Stimulated activated naive B cell treated with anti-CD40 and anti-IgM and Interleukin-4, amounts not matched to agents 10 μg/mL and 1 μg/mL and 100 μg/mL, for 72 hours (primary cell): Measurements from ENCODE around the gene YIF1A.
"Not testable (repeated sequence)": the region's sequence is repeated elsewhere in the genome, so short reads cannot be mapped to it uniquely, and the experiment has no call there.

ENCODE experiments used
- ATAC-seq, 2 donors: fragments of 150-1000 bp; cut with Tn5 transposase; replicated peaks; 2 replicates each; pipeline ENCODE4 v1.10.0; 2021; ENCODE audit warnings: moderate library complexity in 1 of 2
- DNase-seq: peaks from one replicate; pipeline ENCODE4 v3.0.0; 2021
- H3K27ac Mint-ChIP-seq: one replicate; pipeline ENCODE4 v1.8.0; 2022; ENCODE audit warnings: mild to moderate bottlenecking, mixed read lengths
- H3K27me3 Mint-ChIP-seq, 2 donors: one replicate each; pipeline ENCODE4 v1.8.0; 2022; ENCODE audit warnings: mixed read lengths in 2 of 2
- H3K36me3 Mint-ChIP-seq, 2 donors: one replicate each; pipeline ENCODE4 v1.8.0; 2022; ENCODE audit warnings: mixed read lengths in 2 of 2, mild to moderate bottlenecking in 1 of 2
- H3K4me1 Mint-ChIP-seq, 2 donors: one replicate each; pipeline ENCODE4 v1.8.0; 2022; ENCODE audit warnings: mixed read lengths in 2 of 2, mild to moderate bottlenecking in 1 of 2
- H3K4me3 Mint-ChIP-seq, 2 donors: one replicate each; pipeline ENCODE4 v1.8.0; 2022; ENCODE audit warnings: mild to moderate bottlenecking in 2 of 2, mixed read lengths in 2 of 2, moderate library complexity in 1 of 2
- H3K9me3 Mint-ChIP-seq, 2 donors: one replicate each; pipeline ENCODE4 v1.8.0; 2022; ENCODE audit warnings: mixed read lengths in 2 of 2, mild to moderate bottlenecking in 1 of 2

Gene YIF1A

DNA sequence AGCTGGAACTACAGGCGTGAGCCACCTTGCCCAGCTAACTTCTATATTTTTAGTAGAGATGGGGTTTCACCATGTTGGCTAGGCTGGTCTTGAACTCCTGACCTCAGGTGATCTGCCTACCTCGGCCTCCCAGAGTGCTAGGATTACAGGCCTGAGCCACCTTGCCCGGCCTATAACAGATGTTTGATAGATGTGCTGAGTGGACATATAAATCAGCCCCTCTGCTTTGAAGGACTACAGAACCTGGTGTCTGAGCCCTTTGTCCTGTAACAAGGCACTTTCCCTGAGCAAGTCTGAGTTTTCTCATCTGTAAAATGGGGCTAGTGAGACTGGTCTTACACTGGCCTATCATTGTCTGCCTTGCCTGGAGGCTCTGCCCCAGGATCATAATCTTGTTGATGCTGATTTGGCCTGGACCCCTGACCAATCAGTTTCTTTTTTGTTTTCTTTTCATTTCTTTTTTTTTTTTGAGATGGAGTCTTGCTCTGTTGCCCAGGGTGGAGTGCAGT is 40.3 kb upstream of the YIF1A start:
- peaks cover 22 to 26% of the 10 kb centered on the region in 2 donors for H3K4me1 Mint-ChIP-seq
- peak overlapping the region; percentile 65 for H3K27ac Mint-ChIP-seq

DNA sequence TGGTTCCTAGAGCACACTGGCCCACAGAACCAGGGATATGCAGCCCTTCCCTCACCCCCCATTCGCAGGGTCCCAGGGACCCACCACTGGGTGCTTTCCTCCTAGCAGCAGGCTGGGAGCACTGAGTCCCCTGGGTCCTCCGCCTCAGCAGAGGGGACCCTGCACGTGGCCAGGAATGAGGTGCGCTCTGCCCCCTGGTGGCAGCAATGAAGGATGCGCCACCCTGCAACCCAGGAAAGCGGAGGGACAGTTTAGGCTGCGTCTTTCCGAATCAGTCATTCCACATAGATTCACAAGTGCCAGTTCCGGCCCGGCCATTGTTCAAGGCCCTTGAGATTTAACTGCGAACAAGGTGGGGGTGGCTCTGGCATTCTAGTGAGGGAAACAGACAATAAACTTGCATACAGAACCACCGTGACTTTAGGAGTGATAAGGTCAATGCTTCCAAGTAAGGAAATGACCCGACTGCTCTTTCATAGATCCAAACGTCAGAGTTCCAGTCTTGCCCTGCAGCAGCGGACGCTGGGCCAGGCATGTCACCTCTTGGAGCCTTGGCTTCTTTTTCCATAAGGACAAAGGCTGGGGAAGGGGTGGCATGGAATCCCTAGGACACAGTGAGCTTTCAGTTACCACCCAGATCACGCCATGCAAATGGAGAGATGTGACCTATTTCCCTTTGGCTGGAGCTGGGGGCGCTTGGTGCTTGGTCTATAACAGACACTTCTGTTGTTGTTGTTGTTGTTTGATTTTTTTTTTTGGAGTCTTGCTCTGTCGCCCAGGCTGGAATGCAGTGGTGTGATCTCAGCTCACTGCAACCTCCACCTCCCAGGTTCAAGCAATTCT is 39.6 kb upstream of the YIF1A start:
- peak; percentile 80 for DNase-seq
- H3K27ac Mint-ChIP-seq, result peak overlapping the region; percentile 60
- H3K36me3 Mint-ChIP-seq, result no peaks in the 10 kb centered on the region
- peaks cover 22 to 26% of the 10 kb centered on the region in 2 donors for H3K4me1 Mint-ChIP-seq
- H3K27me3 Mint-ChIP-seq, result no peaks in the 10 kb centered on the region
- H3K4me3 Mint-ChIP-seq, result peak overlapping the region in 1 of 2 donors; percentile 46
- ATAC-seq, result peak; percentile 91 to 94
- no peaks in the 10 kb centered on the region for H3K9me3 Mint-ChIP-seq

More for the DNA sequence above, 40.3 kb upstream of the YIF1A start:
- ATAC-seq (no peak), DNase-seq (no peak)
- no peaks in the 10 kb centered on the region for H3K9me3 Mint-ChIP-seq
- no peaks in the 10 kb centered on the region for H3K27me3 Mint-ChIP-seq
- no peak overlapping the region for H3K4me3 Mint-ChIP-seq
- H3K36me3 Mint-ChIP-seq, result no peaks in the 10 kb centered on the region

- Mint-ChIP-seq H3K4me1 (peaks cover 22 to 26% of the 10 kb centered on the region in 2 donors), H3K4me3 (no peak overlapping the region), H3K36me3 (no peaks in the 10 kb centered on the region), H3K27me3 (no peaks in the 10 kb centered on the region), H3K9me3 (no peaks in the 10 kb centered on the region), H3K27ac (peak overlapping the region; percentile 60)
- ATAC-seq, result peak in 1 of 2 donors; percentile 24
- DNase-seq, result no peak
Observed at GRCh38 chr11:66328031-66328301, 39.0 kb upstream of the YIF1A start.

DNA sequence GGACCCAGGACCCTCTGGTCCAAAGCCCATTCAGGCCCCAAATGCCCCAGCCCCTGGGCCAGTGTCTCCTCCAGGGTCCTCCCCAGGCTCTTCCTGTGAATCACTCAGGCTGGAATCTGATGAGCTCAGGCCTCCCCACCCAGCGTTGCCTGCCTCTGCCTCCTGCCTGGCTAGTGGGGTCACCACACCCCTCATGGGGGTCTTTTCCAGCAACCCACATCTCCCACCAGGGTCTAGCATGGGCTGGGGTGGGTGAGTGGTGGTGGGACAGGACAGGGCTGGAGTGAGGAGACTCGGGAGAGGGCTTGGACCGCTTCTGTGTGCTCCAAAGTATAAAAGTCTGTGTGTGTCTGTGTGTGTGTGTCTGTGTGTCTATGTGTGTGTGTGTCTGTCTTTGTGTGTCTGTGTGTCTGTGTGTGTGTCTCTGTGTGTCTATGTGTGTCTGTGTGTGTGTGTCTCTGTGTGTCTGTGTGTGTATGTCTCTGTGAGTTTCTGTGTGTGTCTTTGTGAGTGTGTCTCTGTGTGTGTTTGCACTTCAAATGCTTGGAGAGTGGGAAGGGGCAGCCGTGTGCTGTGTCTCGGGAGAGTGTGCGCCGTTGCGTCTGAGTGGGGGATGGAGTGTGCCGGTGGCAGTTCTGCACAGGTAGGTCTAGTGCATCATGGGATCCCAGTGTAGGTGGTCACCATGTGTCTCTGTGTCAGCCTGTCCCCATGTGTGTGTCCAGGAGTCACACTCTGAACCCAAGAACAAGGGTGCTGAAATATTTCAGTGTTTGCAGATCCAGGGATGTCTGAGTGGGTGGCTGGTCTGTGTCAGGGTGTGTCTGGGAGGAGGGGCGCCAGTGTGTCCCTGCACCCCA is 38.5 kb upstream of the YIF1A start:
- peak overlapping the region; percentile 1 for H3K27ac Mint-ChIP-seq
- no peak overlapping the region for H3K4me3 Mint-ChIP-seq
- ATAC-seq (no peak), DNase-seq (no peak)
- peaks cover 22 to 28% of the 10 kb centered on the region in 2 donors for H3K4me1 Mint-ChIP-seq
- no peaks in the 10 kb centered on the region for H3K27me3 Mint-ChIP-seq
- H3K9me3 Mint-ChIP-seq, result no peaks in the 10 kb centered on the region
- H3K36me3 Mint-ChIP-seq, result no peaks in the 10 kb centered on the region

GRCh38 chr11:66326261-66327111 is 37.5 kb upstream of the YIF1A start:
- DNase-seq, result no peak
- ATAC-seq, result no peak
- H3K27ac Mint-ChIP-seq, result no peak overlapping the region
- no peaks in the 10 kb centered on the region for H3K27me3 Mint-ChIP-seq
- no peaks in the 10 kb centered on the region for H3K9me3 Mint-ChIP-seq
- no peaks in the 10 kb centered on the region for H3K36me3 Mint-ChIP-seq
- no peak overlapping the region for H3K4me3 Mint-ChIP-seq
- peaks cover 22 to 32% of the 10 kb centered on the region in 2 donors for H3K4me1 Mint-ChIP-seq

- Mint-ChIP-seq H3K27me3 (no peaks in the 10 kb centered on the region), H3K4me1 (peaks cover 22 to 32% of the 10 kb centered on the region in 2 donors), H3K4me3 (no peak overlapping the region), H3K9me3 (no peaks in the 10 kb centered on the region), H3K36me3 (no peaks in the 10 kb centered on the region), H3K27ac (no peak overlapping the region)
- DNase-seq, result no peak
- no peak for ATAC-seq
Observed at GRCh38 chr11:66325263-66325671, 36.3 kb upstream of the YIF1A start.

GRCh38 chr11:66324664-66325063 is 35.7 kb upstream of the YIF1A start:
- no peaks in the 10 kb centered on the region for H3K9me3 Mint-ChIP-seq
- no peaks in the 10 kb centered on the region for H3K36me3 Mint-ChIP-seq
- peaks cover 22 to 32% of the 10 kb centered on the region in 2 donors for H3K4me1 Mint-ChIP-seq
- H3K27ac Mint-ChIP-seq, result no peak overlapping the region
- no peak for ATAC-seq
- H3K4me3 Mint-ChIP-seq, result no peak overlapping the region
- DNase-seq, result no peak
- H3K27me3 Mint-ChIP-seq, result no peaks in the 10 kb centered on the region

DNA sequence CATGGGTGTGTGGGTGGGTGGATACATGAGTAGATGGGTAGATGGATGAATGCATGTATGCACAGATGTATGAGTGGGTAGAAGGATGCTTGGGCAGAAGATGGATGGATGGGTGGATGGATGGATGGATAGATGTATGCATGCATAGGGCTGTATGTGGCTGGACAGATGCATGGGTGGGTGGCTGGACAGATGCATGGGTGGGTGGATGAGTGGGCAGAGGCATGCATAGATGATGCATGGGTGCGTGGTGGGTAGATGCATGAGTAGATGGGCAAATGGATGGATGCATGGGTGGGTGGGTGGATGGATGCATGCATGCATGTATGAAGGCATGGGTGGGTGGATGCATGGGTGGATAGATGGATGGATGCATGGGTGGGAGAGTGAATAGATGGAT is 34.7 kb upstream of the YIF1A start:
- H3K27me3 Mint-ChIP-seq, result no peaks in the 10 kb centered on the region
- no peaks in the 10 kb centered on the region for H3K36me3 Mint-ChIP-seq
- peaks cover 27 to 36% of the 10 kb centered on the region in 2 donors for H3K4me1 Mint-ChIP-seq
- peak overlapping the region; percentile 0 for H3K27ac Mint-ChIP-seq
- no peak for DNase-seq
- no peaks in the 10 kb centered on the region for H3K9me3 Mint-ChIP-seq
- no peak for ATAC-seq
- H3K4me3 Mint-ChIP-seq, result no peak overlapping the region

DNA sequence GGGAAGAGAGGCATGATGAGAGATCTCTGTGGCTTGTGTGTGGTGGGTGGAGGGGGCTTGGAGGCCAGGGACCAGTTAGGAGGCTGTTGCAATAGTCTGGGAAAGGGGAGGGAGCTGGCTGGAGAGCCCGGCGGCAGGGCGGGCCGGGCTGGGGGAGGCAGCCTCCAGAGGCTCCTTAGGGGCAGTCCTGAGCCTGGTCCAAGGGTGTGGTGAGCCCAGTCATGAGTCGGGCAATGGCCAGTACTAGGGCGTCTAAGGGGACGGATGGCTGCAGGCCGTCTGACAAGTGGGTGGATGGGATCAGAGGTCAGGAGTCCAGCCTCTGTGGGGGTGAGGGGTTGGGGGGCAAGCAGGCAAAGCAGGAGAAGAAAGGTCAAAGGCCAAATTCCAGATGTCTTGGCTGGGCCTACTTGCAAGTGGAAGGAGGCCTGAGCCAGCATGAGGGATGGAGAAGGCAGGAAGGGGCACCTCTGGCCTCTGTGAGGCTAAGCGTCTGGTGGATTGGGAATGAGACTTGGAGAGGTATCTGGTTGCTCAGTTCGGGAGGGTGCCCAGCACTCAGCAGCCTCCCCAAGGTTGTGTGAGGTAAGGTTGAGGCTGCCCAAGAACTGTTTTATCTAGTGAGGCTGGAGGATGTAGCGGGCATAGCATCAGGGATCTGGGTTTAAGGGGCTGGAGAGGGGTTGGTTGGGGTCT is 33.9 kb upstream of the YIF1A start:
- no peak overlapping the region for H3K27ac Mint-ChIP-seq
- H3K36me3 Mint-ChIP-seq, result no peaks in the 10 kb centered on the region
- DNase-seq (no peak), ATAC-seq (no peak)
- H3K9me3 Mint-ChIP-seq, result no peaks in the 10 kb centered on the region
- H3K4me3 Mint-ChIP-seq, result no peak overlapping the region
- H3K27me3 Mint-ChIP-seq, result no peaks in the 10 kb centered on the region
- peaks cover 28 to 36% of the 10 kb centered on the region in 2 donors for H3K4me1 Mint-ChIP-seq

DNA sequence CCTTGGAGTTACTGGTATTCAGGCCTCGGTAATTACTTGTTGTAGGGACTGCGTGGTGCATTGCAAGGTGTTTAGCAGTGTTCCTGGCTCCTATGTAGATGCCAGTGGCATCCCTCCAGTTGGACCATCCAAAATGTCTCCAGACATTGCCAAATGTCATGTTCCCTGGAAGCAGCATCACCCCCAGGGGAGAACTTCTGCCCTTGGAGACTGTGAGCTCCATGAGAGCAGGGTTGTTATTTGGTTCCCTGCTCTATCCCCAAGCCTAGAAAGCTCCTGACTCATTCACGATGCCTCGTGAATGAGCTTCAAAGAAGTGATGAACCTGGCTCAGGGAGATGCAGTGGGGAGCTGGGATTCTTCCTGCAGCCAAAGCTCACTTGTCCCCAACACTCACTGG is 32.7 kb upstream of the YIF1A start:
- Mint-ChIP-seq H3K27me3 (no peaks in the 10 kb centered on the region), H3K36me3 (no peaks in the 10 kb centered on the region), H3K4me3 (no peak overlapping the region), H3K4me1 (peaks cover 26 to 38% of the 10 kb centered on the region in 2 donors), H3K27ac (no peak overlapping the region), H3K9me3 (no peaks in the 10 kb centered on the region)
- DNase-seq, result no peak
- no peak for ATAC-seq

GRCh38 chr11:66320748-66321147 is 31.8 kb upstream of the YIF1A start:
- H3K4me1 Mint-ChIP-seq, result peaks cover 22 to 32% of the 10 kb centered on the region in 2 donors
- DNase-seq, H3K27me3 Mint-ChIP-seq: not testable (repeated sequence)

GRCh38 chr11:66320289-66320688 is 31.3 kb upstream of the YIF1A start:
- not testable (repeated sequence) for H3K9me3 Mint-ChIP-seq, DNase-seq, H3K27me3 Mint-ChIP-seq, H3K36me3 Mint-ChIP-seq, ATAC-seq, H3K4me3 Mint-ChIP-seq, H3K27ac Mint-ChIP-seq
- H3K4me1 Mint-ChIP-seq, result peaks cover 21 to 32% of the 10 kb centered on the region in 2 donors

More at GRCh38 chr11:66320748-66321147, 31.8 kb upstream of the YIF1A start:
- not testable (repeated sequence) for H3K36me3 Mint-ChIP-seq, H3K9me3 Mint-ChIP-seq, H3K27ac Mint-ChIP-seq, H3K4me3 Mint-ChIP-seq, ATAC-seq

DNA sequence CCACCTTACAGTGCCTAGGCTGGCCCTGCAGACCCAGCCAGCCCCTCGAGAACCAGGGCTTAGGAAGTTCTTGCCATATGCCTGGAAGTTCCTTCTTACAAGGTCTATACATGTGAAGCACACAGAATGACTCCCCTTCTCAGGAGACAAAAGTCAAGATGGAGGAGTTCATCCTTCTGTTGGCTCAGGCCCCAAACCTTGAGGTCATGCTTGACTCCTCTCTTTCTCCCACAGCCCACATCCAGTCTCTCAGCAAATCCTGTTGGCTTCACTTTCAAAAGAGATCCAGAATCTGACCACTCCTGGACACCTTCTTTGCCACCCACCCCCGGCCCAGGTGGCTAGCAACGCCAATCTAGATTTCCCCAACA is 29.6 kb upstream of the YIF1A start:
- Mint-ChIP-seq H3K27ac (peak overlapping the region; percentile 90), H3K36me3 (no peaks in the 10 kb centered on the region), H3K9me3 (no peaks in the 10 kb centered on the region), H3K27me3 (no peaks in the 10 kb centered on the region), H3K4me1 (peaks cover 25 to 40% of the 10 kb centered on the region in 2 donors), H3K4me3 (peak overlapping the region in 1 of 2 donors; percentile 74)
- DNase-seq (no peak), ATAC-seq (no peak)
